Transverse colon (tissue), 4 donors: ENCODE measurements around the gene CRB1. TPM values are rescaled to one million over a fixed set of nuclear protein-coding genes. Genes with fewer than 3 reads are reported as not detected.

Experiments
- DNase-seq: peaks from one replicate; pipeline ENCODE4 v3.0.0-alpha.2; 2019
- H3K27ac ChIP-seq, 4 donors: fragments of 200-600 bp; sonication (generic); 2 replicates each; pipeline ENCODE4 v1.5.1; 2016 to 2018; ENCODE audit warnings: inconsistent platforms in 4 of 4
- H3K27me3 ChIP-seq: fragments of 200-600 bp; sonication (generic); 2 replicates; pipeline ENCODE4 v1.5.1; 2017; ENCODE audit warnings: inconsistent platforms
- H3K36me3 ChIP-seq, 4 donors: fragments of 200-600 bp; sonication (generic); 2 replicates each; pipeline ENCODE4 v1.5.1; 2017 to 2019; ENCODE audit warnings: inconsistent platforms in 4 of 4
- H3K4me1 ChIP-seq, 4 donors: fragments of 200-600 bp; sonication (generic); 2 replicates each; pipeline ENCODE4 v1.5.1; 2017 to 2020; ENCODE audit warnings: inconsistent platforms in 4 of 4
- H3K4me3 ChIP-seq, 4 donors: fragments of 200-600 bp; sonication (generic); 1 replicate in 1 of 4; 2 replicates in 3 of 4; pipeline versions ENCODE4 v1.5.1 to v1.6.1; 2017 to 2019; ENCODE audit warnings: inconsistent platforms in 4 of 4
- H3K9me3 ChIP-seq, 2 donors: fragments of 200-600 bp; sonication (generic); 2 replicates each; pipeline ENCODE4 v1.5.1; 2017 to 2019; ENCODE audit warnings: inconsistent platforms in 2 of 2
- CTCF ChIP-seq, 5 experiments: fragments of 200-600 bp in 3 of 5; fragments of 450-650 bp in 2 of 5; sonication (generic) in 3 of 5; IDR thresholded peaks; 1 replicate in 2 of 5; 2 replicates in 3 of 5; pipeline ENCODE4 v1.5.1; 2016 to 2017; ENCODE audit warnings: antibody characterized with exemption in 5 of 5, inconsistent platforms in 3 of 5, mild to moderate bottlenecking in 2 of 5, moderate library complexity in 1 of 5
- EP300 ChIP-seq: sonication (generic); formaldehyde crosslinking; IDR thresholded peaks from one replicate; pipeline ENCODE4 v1.6.1; 2017; ENCODE audit warnings: antibody characterized with exemption, low read depth
- POLR2A ChIP-seq: fragments of 450-650 bp; IDR thresholded peaks from one replicate; pipeline ENCODE4 v1.6.1; 2016; ENCODE audit warnings: antibody characterized with exemption, mild to moderate bottlenecking, moderate library complexity
- POLR2AphosphoS5 ChIP-seq, 3 donors: sonication (generic); formaldehyde crosslinking; IDR thresholded peaks; one replicate each; pipeline ENCODE4 v1.6.1; 2016; ENCODE audit warnings: antibody characterized with exemption in 3 of 3
- WGBS, 2 donors: methylation state at CpG; one replicate each; pipeline ENCODE4 v1.1.5; 2018; ENCODE audit warnings: low coverage in 1 of 2; 5-methylcytosine and 5-hydroxymethylcytosine counted together
- in situ Hi-C, 4 donors: fragments of 200-750 bp; cut with MboI; loops; one replicate each; pipeline versions ENCODE4 v1.15.0 to v1.15.1; 2017; ENCODE audit warnings: low sequenced_read_pairs in 3 of 4, low pct_ligation_motif_present in 1 of 4, low pct_unique_long_range_greater_than_20kb in 1 of 4
- intact Hi-C: fragments of 100-400 bp; cut with DNase I; formaldehyde crosslinking; loops from one replicate; pipeline ENCODE4 v1.15.1; 2023; ENCODE audit warnings: low total_unique reads
- total RNA-seq, 4 donors: library from RNA; depleted of rRNA; stranded (reverse); fragments of >200 nt; gene quantifications; one replicate each; pipeline ENCODE4 v1.1.0, GENCODE V29; 2016

Gene CRB1
- total RNA-seq, 4 donors from 2014 or later, result 0.14 to 2.8 (median 0.32) TPM; not detected in 1

- H3K4me3 ChIP-seq, result no peak overlapping the region
- in situ Hi-C loops (no loop called here), intact Hi-C loops (no loop called here)
- no peak for TF ChIP-seq EP300
- TF ChIP-seq POLR2AphosphoS5 (IDR thresholded peaks at IDR 0.05), result no peak
- TF ChIP-seq POLR2A, result no peak
- no peak for TF ChIP-seq CTCF (IDR thresholded peaks at IDR 0.05)
- H3K4me1 ChIP-seq, result no peaks in the 10 kb centered on the region
- no peak overlapping the region for H3K27ac ChIP-seq
- WGBS, 2 donors, result 45 to 79% methylated on average over 1 of the region's 1 CpG
- no peak for DNase-seq
- H3K27me3 ChIP-seq, result no peaks in the 10 kb centered on the region
- H3K9me3 ChIP-seq, result no peaks in the 10 kb centered on the region
- H3K36me3 ChIP-seq, result no peaks in the 10 kb centered on the region
Observed at GRCh38 chr1:197374428-197374827, 106.4 kb downstream of the CRB1 start.

GRCh38 chr1:197384471-197384870 lies 116.4 kb downstream of the CRB1 start:
- in situ Hi-C loops, result no loop called here
- DNase-seq, result no peak
- Histone ChIP-seq H3K27ac (no peak overlapping the region), H3K36me3 (no peaks in the 10 kb centered on the region), H3K4me3 (no peak overlapping the region), H3K27me3 (no peaks in the 10 kb centered on the region), H3K9me3 (no peaks in the 10 kb centered on the region), H3K4me1 (no peaks in the 10 kb centered on the region)
- TF ChIP-seq POLR2A, result no peak
- TF ChIP-seq CTCF (IDR thresholded peaks at IDR 0.05), result no peak
- TF ChIP-seq POLR2AphosphoS5 (IDR thresholded peaks at IDR 0.05), result no peak
- no peak for TF ChIP-seq EP300
- intact Hi-C loops, result no loop called here
- WGBS, 2 donors, result 74 to 78% methylated on average over 6 of the region's 6 CpGs

GRCh38 chr1:197388801-197389200 lies 120.7 kb downstream of the CRB1 start:
- H3K4me3 ChIP-seq, result no peak overlapping the region
- in situ Hi-C loops (no loop called here), intact Hi-C loops (no loop called here)
- no peaks in the 10 kb centered on the region for H3K4me1 ChIP-seq
- H3K27me3 ChIP-seq, result no peaks in the 10 kb centered on the region
- no peak overlapping the region for H3K27ac ChIP-seq
- no peaks in the 10 kb centered on the region for H3K9me3 ChIP-seq
- DNase-seq, result no peak
- no peak for TF ChIP-seq CTCF (IDR thresholded peaks at IDR 0.05)
- TF ChIP-seq POLR2AphosphoS5 (IDR thresholded peaks at IDR 0.05), result no peak
- no peak for TF ChIP-seq EP300
- no peak for TF ChIP-seq POLR2A
- 91 to 100% methylated on average over 1 of the region's 1 CpG for WGBS, 2 donors
- no peaks in the 10 kb centered on the region for H3K36me3 ChIP-seq

GRCh38 chr1:197390856-197391255 lies 122.8 kb downstream of the CRB1 start:
- Histone ChIP-seq H3K27me3 (no peaks in the 10 kb centered on the region), H3K36me3 (no peaks in the 10 kb centered on the region), H3K4me1 (no peaks in the 10 kb centered on the region), H3K4me3 (no peak overlapping the region), H3K9me3 (no peaks in the 10 kb centered on the region), H3K27ac (no peak overlapping the region)
- no peak for TF ChIP-seq EP300
- no peak for TF ChIP-seq POLR2A
- TF ChIP-seq POLR2AphosphoS5 (IDR thresholded peaks at IDR 0.05), result no peak
- no peak for TF ChIP-seq CTCF (IDR thresholded peaks at IDR 0.05)
- no peak for DNase-seq
- intact Hi-C loops (no loop called here), in situ Hi-C loops (no loop called here)
- whole genome bisulfite sequencing, 2 donors, result 38 to 92% methylated on average over 2 of the region's 2 CpGs
